IMR-90 (cell line): ENCODE results near the gene TEF.
"Not testable (repeated sequence)": the region's sequence is repeated elsewhere in the genome, so short reads cannot be mapped to it uniquely, and the experiment has no call there.

Experiments
- BHLHE40 ChIP-seq: fragments of 150-350 bp; IDR thresholded peaks from 2 replicates; pipeline ENCODE4 v1.6.1; 2016; ENCODE audit warnings: mild to moderate bottlenecking, low read depth, low read length
- CEBPB ChIP-seq: IDR thresholded peaks from 2 replicates; pipeline ENCODE4 v1.6.1; 2012; ENCODE audit warnings: low read depth, low read length, improper control_type of control experiment
- CHD1 ChIP-seq: IDR thresholded peaks from 2 replicates; pipeline ENCODE4 v1.6.1; 2012; ENCODE audit warnings: low read depth, low read length, improper control_type of control experiment
- CTCF ChIP-seq: conservative IDR thresholded peaks from 2 replicates; pipeline ENCODE4 v1.5.1; 2012; ENCODE audit warnings: mild to moderate bottlenecking, low read depth, low read length, improper control_type of control experiment
- ELK1 ChIP-seq: fragments of 150-350 bp; IDR thresholded peaks from 2 replicates; pipeline ENCODE4 v1.6.1; 2016; ENCODE audit warnings: low read depth, mild to moderate bottlenecking, low read length, moderate library complexity, borderline replicate concordance
- MAFK ChIP-seq: IDR thresholded peaks from 2 replicates; pipeline ENCODE4 v1.6.1; 2012; ENCODE audit warnings: low read depth, low read length, improper control_type of control experiment
- MAZ ChIP-seq: IDR thresholded peaks from 2 replicates; pipeline ENCODE4 v1.6.1; 2012; ENCODE audit warnings: low read depth, mild to moderate bottlenecking, low read length, improper control_type of control experiment, moderate library complexity, borderline replicate concordance
- MXI1 ChIP-seq: IDR thresholded peaks from 2 replicates; pipeline ENCODE4 v1.6.1; 2012; ENCODE audit warnings: low read depth, mild to moderate bottlenecking, low read length, moderate library complexity, borderline replicate concordance
- POLR2A ChIP-seq: IDR thresholded peaks from 2 replicates; pipeline ENCODE4 v1.6.1; 2012; ENCODE audit warnings: mild to moderate bottlenecking, low read depth, low read length
- RAD21 ChIP-seq: IDR thresholded peaks from 2 replicates; pipeline ENCODE4 v1.6.1; 2012; ENCODE audit warnings: low read length, improper control_type of control experiment
- RFX5 ChIP-seq: IDR thresholded peaks from 2 replicates; pipeline ENCODE4 v1.8.0; 2012; ENCODE audit warnings: low read depth, mild to moderate bottlenecking, low read length, moderate library complexity
- SMC3 ChIP-seq: fragments of 150-350 bp; IDR thresholded peaks from 2 replicates; pipeline ENCODE4 v1.6.1; 2016; ENCODE audit warnings: low read depth, mild to moderate bottlenecking, antibody characterized with exemption, low read length, moderate library complexity
- USF2 ChIP-seq: fragments of 150-350 bp; IDR thresholded peaks from 2 replicates; pipeline ENCODE4 v1.6.1; 2017; ENCODE audit warnings: mild to moderate bottlenecking, antibody characterized with exemption, low read length, low read depth

- not testable (repeated sequence) for TF ChIP-seq RAD21, POLR2A, CTCF, USF2, SMC3, MAFK, MXI1, MAZ, CHD1, RFX5, ELK1, BHLHE40, CEBPB
Measured at GRCh38 chr22:41434361-41435003, 52.7 kb downstream of the TEF start.
